B cell (primary cell): Measurements from ENCODE around the gene PLCB3. TPM values are rescaled to one million over a fixed set of nuclear protein-coding genes. Genes with fewer than 3 reads are reported as not detected.
A peak's percentile ranks its signal among the peaks of the same experiment; 100 is the strongest.

Experiments
- ATAC-seq: fragments of 200-7000 bp; cut with Tn5 transposase; one replicate; pipeline ENCODE4 v1.10.0; 2021; ENCODE audit warnings: low read depth, mild to moderate bottlenecking, moderate number of reproducible peaks, moderate library complexity
- CTCF ChIA-PET: fragments of 350-600 bp; sonication (Branson Sonifier 250); formaldehyde crosslinking; loops from one replicate; lab custom pipeline; 2021; ENCODE audit warnings: antibody characterized with exemption, inconsistent platforms; lab: Charles Lee
- POLR2A ChIA-PET: fragments of 350-600 bp; sonication (Branson Sonifier 250); formaldehyde crosslinking; loops from one replicate; lab custom pipeline; 2021; ENCODE audit warnings: antibody characterized with exemption; lab: Charles Lee
- DNase-seq: peaks from one replicate; pipeline ENCODE4 v3.0.0; 2013
- H2AFZ ChIP-seq: 2 replicates; pipeline ENCODE4 v1.6.1; 2012; ENCODE audit warnings: mild to moderate bottlenecking, low read depth, low read length; ENCODE audit not compliant: insufficient read depth, poor library complexity, severe bottlenecking
- H3K27ac ChIP-seq, 2 donors: 1 replicate in 1 of 2; 2 replicates in 1 of 2; pipeline ENCODE4 v1.5.1; 2012 to 2013; ENCODE audit warnings: low read length in 2 of 2, mild to moderate bottlenecking in 2 of 2, moderate library complexity in 1 of 2
- H3K27me3 ChIP-seq, 4 experiments: fragments of 200-600 bp in 1 of 4; sonication (generic) in 1 of 4; replicated peaks in 1 of 4; 1 replicate in 2 of 4; 2 replicates in 2 of 4; pipeline versions ENCODE4 v1.6.1 to v1.7.0; 2013 to 2016; ENCODE audit warnings: low read length in 3 of 4, mild to moderate bottlenecking in 2 of 4, mixed read lengths in 1 of 4, moderate library complexity in 1 of 4; ENCODE audit not compliant: insufficient read depth in 4 of 4, control insufficient read depth in 3 of 4; ENCODE audit errors: control extremely low read depth in 1 of 4
- H3K36me3 ChIP-seq, 2 experiments: replicated peaks in 1 of 2; 1 replicate in 1 of 2; 2 replicates in 1 of 2; pipeline versions ENCODE4 v1.6.1 to v1.7.1; 2013; ENCODE audit warnings: low read length in 1 of 2; ENCODE audit not compliant: insufficient read depth in 2 of 2, control insufficient read depth in 1 of 2; ENCODE audit errors: control extremely low read depth in 1 of 2, extremely low read depth in 1 of 2
- H3K4me1 ChIP-seq, 2 donors: fragments of 200-600 bp in 1 of 2; sonication (generic) in 1 of 2; 1 replicate in 1 of 2; 2 replicates in 1 of 2; pipeline versions ENCODE4 v1.5.1 to v1.6.1; 2013 to 2017; ENCODE audit warnings: low read length in 2 of 2; ENCODE audit not compliant: control insufficient read depth in 2 of 2, insufficient read depth in 2 of 2
- H3K4me2 ChIP-seq: replicated peaks from 2 replicates; pipeline ENCODE3; 2012; ENCODE audit warnings: mild to moderate bottlenecking, low read depth, low read length; ENCODE audit not compliant: poor library complexity, severe bottlenecking
- H3K4me3 ChIP-seq, 5 experiments: fragments of 200-600 bp in 1 of 5; sonication (generic) in 1 of 5; 1 replicate in 3 of 5; 2 replicates in 2 of 5; pipeline versions ENCODE4 v1.5.1 to v1.7.0; 2011 to 2016; ENCODE audit warnings: low read length in 4 of 5, mild to moderate bottlenecking in 4 of 5, low read depth in 2 of 5, control low read depth in 1 of 5, moderate library complexity in 1 of 5; ENCODE audit not compliant: insufficient read depth in 1 of 5; ENCODE audit errors: control extremely low read depth in 1 of 5, extremely low read depth in 1 of 5
- H3K79me2 ChIP-seq: fragments of 200-600 bp; sonication (generic); one replicate; pipeline ENCODE4 v1.6.0; 2016; ENCODE audit warnings: low read length; ENCODE audit not compliant: control insufficient read depth, insufficient read depth
- H3K9ac ChIP-seq: fragments of 200-600 bp; sonication (generic); 2 replicates; pipeline ENCODE4 v1.6.1; 2017; ENCODE audit warnings: mild to moderate bottlenecking, low read length, moderate library complexity
- H3K9me3 ChIP-seq, 3 donors: one replicate each; pipeline versions ENCODE4 v1.6.1 to v1.7.1; 2013; ENCODE audit warnings: low read length in 2 of 3; ENCODE audit not compliant: control insufficient read depth in 2 of 3, insufficient read depth in 1 of 3; ENCODE audit errors: control extremely low read depth in 1 of 3
- H4K20me1 ChIP-seq: 2 replicates; pipeline ENCODE4 v1.6.0; 2012; ENCODE audit warnings: mild to moderate bottlenecking, low read length; ENCODE audit not compliant: insufficient read depth, control insufficient read depth, poor library complexity, severe bottlenecking
- H3K27ac Mint-ChIP-seq: one replicate; pipeline ENCODE4 v1.8.0; 2021; ENCODE audit warnings: mixed read lengths
- H3K27me3 Mint-ChIP-seq: one replicate; pipeline ENCODE4 v1.8.0; 2021; ENCODE audit warnings: mixed read lengths
- H3K4me1 Mint-ChIP-seq: one replicate; pipeline ENCODE4 v1.8.0; 2021; ENCODE audit warnings: mixed read lengths
- H3K4me3 Mint-ChIP-seq: one replicate; pipeline ENCODE4 v1.8.0; 2021; ENCODE audit warnings: mixed read lengths
- H3K9me3 Mint-ChIP-seq: one replicate; pipeline ENCODE4 v1.8.0; 2022; ENCODE audit warnings: mixed read lengths; ENCODE audit not compliant: insufficient read depth
- EZH2 ChIP-seq: IDR thresholded peaks from 2 replicates; pipeline ENCODE4 v1.6.1; 2012; ENCODE audit warnings: borderline replicate concordance, low read depth, mild to moderate bottlenecking, moderate library complexity, low read length; ENCODE audit not compliant: insufficient read depth, poor library complexity, severe bottlenecking
- WGBS: methylation state at CpG from one replicate; pipeline ENCODE4 v1.1.5; 2013; ENCODE audit warnings: missing lambda C conversion rate; ENCODE audit not compliant: insufficient coverage; 5-methylcytosine and 5-hydroxymethylcytosine counted together
- intact Hi-C: fragments of 100-400 bp; cut with micrococcal nuclease; formaldehyde crosslinking; loops from one replicate; pipeline ENCODE4 v1.10.0; 2022
- polyA plus RNA-seq: library from polyadenylated mRNA; depleted of rRNA; stranded (reverse); fragments of >200 nt; gene quantifications from 2 replicates; pipeline ENCODE4 v1.2.3, GENCODE V29; 2012
- total RNA-seq, 2 donors: library from RNA; stranded (reverse); fragments of 120-200 nt in 1 of 2; gene quantifications; 1 replicate in 1 of 2; 2 replicates in 1 of 2; pipeline versions ENCODE4 v1.2.3 to v1.2.4, GENCODE V29; 2013 to 2022
- TF ChIP-seq, protein P1 (sequence below): fragments of 200-600 bp; IDR thresholded peaks from one replicate; pipeline ENCODE4 v1.8.0; 2022; ENCODE audit warnings: antibody characterized with exemption, mild to moderate bottlenecking

The PLCB3 gene
- total and polyA plus RNA-seq, 2 donors (not counting 1 experiment from before 2014, with no cell fraction given), result 3.0 to 8.1 TPM

DNA sequence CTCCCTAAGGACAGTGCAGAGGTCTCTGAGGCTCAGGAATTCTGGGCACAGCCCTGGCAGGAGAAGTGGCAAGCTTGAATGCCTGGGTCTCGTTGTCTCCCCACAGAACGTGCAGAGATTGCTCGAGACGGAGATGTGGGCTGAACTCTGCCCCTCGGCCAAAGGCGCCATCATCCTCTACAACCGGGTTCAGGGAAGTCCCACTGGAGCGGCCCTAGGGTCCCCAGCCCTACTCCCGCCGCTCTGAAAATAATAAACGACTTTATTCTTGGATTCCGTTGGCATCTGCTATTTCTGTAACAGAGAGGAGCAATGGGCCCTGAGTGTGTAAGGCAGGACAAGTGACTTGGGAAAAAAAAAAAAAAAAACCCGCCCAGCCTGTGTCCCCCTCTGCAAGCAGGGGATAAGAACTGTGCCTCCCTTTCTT is 21.6 kb upstream of the PLCB3 start:
- peak overlapping the region; percentile 85 for H2AFZ ChIP-seq
- Mint-ChIP-seq H3K4me1 (peaks cover 58% of the 10 kb centered on the region), H3K9me3 (no peaks in the 10 kb centered on the region), H3K27me3 (no peaks in the 10 kb centered on the region), H3K27ac (peak overlapping the region; percentile 97), H3K4me3 (peak overlapping the region; percentile 95)
- H3K4me2 ChIP-seq, result peak overlapping the region; percentile 99
- ChIA-PET POLR2A (interaction anchor here (0.6 to 2.4 kb wide), 10 partner anchors 11 to 1032 kb away, joined by 3 to 13 read pairs (median 4); partner anchors contain the start of genes FERMT3, FKBP2 and PRDX5), CTCF (interaction anchor here (1.0 to 1.6 kb wide), 4 partner anchors 16 to 25 kb away, joined by 3 to 6 read pairs (median 4); partner anchors contain the start of gene PLCB3)
- H3K79me2 ChIP-seq, result peaks cover 27% of the 10 kb centered on the region
- H3K4me3 ChIP-seq, result peak overlapping the region; percentile 45 to 98 (median 78)
- TF ChIP-seq, protein P1, sequence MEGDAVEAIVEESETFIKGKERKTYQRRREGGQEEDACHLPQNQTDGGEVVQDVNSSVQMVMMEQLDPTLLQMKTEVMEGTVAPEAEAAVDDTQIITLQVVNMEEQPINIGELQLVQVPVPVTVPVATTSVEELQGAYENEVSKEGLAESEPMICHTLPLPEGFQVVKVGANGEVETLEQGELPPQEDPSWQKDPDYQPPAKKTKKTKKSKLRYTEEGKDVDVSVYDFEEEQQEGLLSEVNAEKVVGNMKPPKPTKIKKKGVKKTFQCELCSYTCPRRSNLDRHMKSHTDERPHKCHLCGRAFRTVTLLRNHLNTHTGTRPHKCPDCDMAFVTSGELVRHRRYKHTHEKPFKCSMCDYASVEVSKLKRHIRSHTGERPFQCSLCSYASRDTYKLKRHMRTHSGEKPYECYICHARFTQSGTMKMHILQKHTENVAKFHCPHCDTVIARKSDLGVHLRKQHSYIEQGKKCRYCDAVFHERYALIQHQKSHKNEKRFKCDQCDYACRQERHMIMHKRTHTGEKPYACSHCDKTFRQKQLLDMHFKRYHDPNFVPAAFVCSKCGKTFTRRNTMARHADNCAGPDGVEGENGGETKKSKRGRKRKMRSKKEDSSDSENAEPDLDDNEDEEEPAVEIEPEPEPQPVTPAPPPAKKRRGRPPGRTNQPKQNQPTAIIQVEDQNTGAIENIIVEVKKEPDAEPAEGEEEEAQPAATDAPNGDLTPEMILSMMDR, result no peak
- H3K9me3 ChIP-seq, result no peaks in the 10 kb centered on the region
- H3K27ac ChIP-seq, result peak overlapping the region; percentile 84
- WGBS, result 57% methylated on average over 12 of the region's 13 CpGs
- peaks cover 12% of the 10 kb centered on the region for H4K20me1 ChIP-seq
- ATAC-seq (no peak), DNase-seq (no peak)
- H3K9ac ChIP-seq, result peak overlapping the region; percentile 74
- no peaks in the 10 kb centered on the region for H3K27me3 ChIP-seq
- intact Hi-C loops, result loop anchor here (1.0 to 2.0 kb wide), 6 partner anchors 12 to 76 kb away; partner anchors contain the start of genes BAD, ESRRA, FKBP2 and GPR137
- peaks cover 42 to 68% of the 10 kb centered on the region in 2 donors for H3K4me1 ChIP-seq
- H3K36me3 ChIP-seq, result no peaks in the 10 kb centered on the region

DNA sequence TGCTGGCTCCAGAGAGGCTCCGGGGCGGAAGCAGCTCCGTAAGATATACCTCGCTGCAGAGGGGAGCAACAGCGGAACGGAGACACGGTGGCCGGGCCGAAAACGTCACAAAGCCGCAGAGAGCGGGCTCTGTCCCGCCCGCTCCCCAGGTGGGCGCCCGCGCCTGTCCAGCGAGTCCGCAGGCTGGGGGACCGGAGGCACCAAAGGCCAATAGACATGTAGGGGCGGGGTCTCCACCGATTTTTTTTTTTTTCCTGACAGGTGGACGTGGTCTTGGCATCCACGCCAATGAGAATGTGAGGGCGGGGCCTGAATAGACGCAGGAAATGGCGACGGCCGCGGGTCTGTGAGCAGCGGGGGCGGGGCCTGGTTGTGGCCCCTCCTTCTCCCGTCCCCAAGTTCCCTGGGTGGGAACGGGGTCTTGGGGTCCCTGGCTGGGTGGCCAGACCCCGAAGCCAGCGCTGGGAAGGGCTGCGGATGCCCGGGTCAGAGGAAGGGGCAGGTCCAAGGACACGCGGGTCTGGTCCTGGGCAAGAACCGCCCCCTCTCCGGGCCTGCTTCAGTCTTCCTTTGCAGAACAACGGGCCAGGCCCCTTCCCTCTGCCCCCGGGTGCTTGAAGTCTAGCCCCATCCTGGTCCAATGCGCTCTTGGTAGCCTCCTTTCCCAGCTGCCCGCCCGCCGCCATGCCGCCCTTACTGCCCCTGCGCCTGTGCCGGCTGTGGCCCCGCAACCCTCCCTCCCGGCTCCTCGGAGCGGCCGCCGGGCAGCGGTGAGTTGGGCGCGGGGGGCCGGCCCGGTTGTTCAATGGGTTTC is 21.0 kb upstream of the PLCB3 start, which contains the start of gene DNAJC4:
Gene DNAJC4, plus strand, starts transcription at position 378 of the 814 bp plus-strand sequence. Its CDS starts 307 bp downstream, at position 685.
- Mint-ChIP-seq H3K9me3 (no peaks in the 10 kb centered on the region), H3K27ac (peak within 1 kb of the TSS; percentile 97), H3K4me3 (peak within 1 kb of the TSS; percentile 95), H3K27me3 (no peaks in the 10 kb centered on the region), H3K4me1 (peaks cover 57% of the 10 kb centered on the region)
- Histone ChIP-seq H4K20me1 (peaks cover 17% of the 10 kb centered on the region), H3K27me3 (no peaks in the 10 kb centered on the region), H3K4me3 (peak within 1 kb of the TSS; percentile 67 to 98 (median 78)), H3K79me2 (peaks cover 26% of the 10 kb centered on the region), H3K27ac (peak within 1 kb of the TSS; percentile 84), H3K9ac (peak within 1 kb of the TSS; percentile 74), H3K36me3 (no peaks in the 10 kb centered on the region), H3K4me2 (peak within 1 kb of the TSS; percentile 99), H2AFZ (peak within 1 kb of the TSS; percentile 85), H3K4me1 (peaks cover 41 to 66% of the 10 kb centered on the region in 2 donors), H3K9me3 (no peaks in the 10 kb centered on the region)
- ChIA-PET POLR2A (interaction anchor here (0.6 to 2.4 kb wide), 11 partner anchors 11 to 1031 kb away, joined by 3 to 13 read pairs (median 4); partner anchors contain the start of genes FERMT3, FKBP2 and PRDX5), CTCF (interaction anchor here (1.0 to 1.6 kb wide), 4 partner anchors 15 to 26 kb away, joined by 3 to 6 read pairs (median 4); partner anchors contain the start of gene PLCB3)
- intact Hi-C loops, result loop anchor here (1.0 to 2.0 kb wide), 6 partner anchors 11 to 75 kb away; partner anchors contain the start of genes BAD, ESRRA, FKBP2 and GPR137
- ATAC-seq, result peak; percentile 59
- TF ChIP-seq EZH2, result no peak
- TF ChIP-seq, protein P1, result no peak
- DNase-seq, result peak; percentile 94
- WGBS, result under 1% methylated on average over 59 of the region's 62 CpGs
